Neuronal stem cell (in vitro differentiated cells): Measurements from ENCODE around the gene PTPN14.

Experiments used
- DNase-seq: peaks from one replicate; pipeline ENCODE4 v3.0.0-alpha.2; 2013; ENCODE audit warnings: low spot score
- H2AFZ ChIP-seq: one replicate; pipeline ENCODE4 v1.6.1; 2013; ENCODE audit warnings: mild to moderate bottlenecking, low read length, inconsistent platforms
- H2AK5ac ChIP-seq: 2 replicates; pipeline ENCODE4 v1.6.1; 2013; ENCODE audit warnings: low read depth, mild to moderate bottlenecking, inconsistent platforms, low read length, moderate library complexity, mixed read lengths
- H2BK120ac ChIP-seq: 2 replicates; pipeline ENCODE4 v1.6.1; 2013; ENCODE audit warnings: low read depth, mild to moderate bottlenecking, inconsistent platforms, low read length, moderate library complexity, mixed read lengths
- H2BK12ac ChIP-seq: one replicate; pipeline ENCODE4 v1.6.1; 2013; ENCODE audit warnings: low read length, inconsistent platforms
- H2BK15ac ChIP-seq: 2 replicates; pipeline ENCODE4 v1.6.1; 2013; ENCODE audit warnings: mild to moderate bottlenecking, low read length, inconsistent platforms, mixed read lengths
- H2BK5ac ChIP-seq: one replicate; pipeline ENCODE4 v1.6.1; 2013; ENCODE audit warnings: inconsistent platforms, mild to moderate bottlenecking, low read length, moderate library complexity
- H3K14ac ChIP-seq: one replicate; pipeline ENCODE4 v1.6.1; 2013; ENCODE audit warnings: low read length, inconsistent platforms
- H3K18ac ChIP-seq: 2 replicates; pipeline ENCODE4 v1.6.1; 2013; ENCODE audit warnings: low read length, inconsistent platforms
- H3K23ac ChIP-seq: 2 replicates; pipeline ENCODE4 v1.6.1; 2013; ENCODE audit warnings: low read depth, mild to moderate bottlenecking, mixed read lengths, low read length, inconsistent platforms; ENCODE audit not compliant: poor library complexity
- H3K27ac ChIP-seq: replicated peaks from 3 replicates; pipeline ENCODE4 v1.5.1; 2013; ENCODE audit warnings: low read length, inconsistent platforms
- H3K27me3 ChIP-seq, 3 experiments: 2 replicates each; pipeline ENCODE4 v1.6.1; 2013; ENCODE audit warnings: low read length in 3 of 3, mild to moderate bottlenecking in 2 of 3, inconsistent platforms in 1 of 3, low read depth in 1 of 3, mixed read lengths in 1 of 3, moderate library complexity in 1 of 3; ENCODE audit not compliant: control insufficient read depth in 3 of 3, insufficient read depth in 3 of 3
- H3K36me3 ChIP-seq, 2 donors: replicated peaks in 1 of 2; 2 replicates each; pipeline ENCODE4 v1.6.1; 2013; ENCODE audit warnings: low read length in 2 of 2; ENCODE audit not compliant: control insufficient read depth in 2 of 2, insufficient read depth in 2 of 2
- H3K4ac ChIP-seq: 2 replicates; pipeline ENCODE4 v1.6.1; 2013; ENCODE audit warnings: inconsistent platforms, mild to moderate bottlenecking, low read length, moderate library complexity
- H3K4me1 ChIP-seq, 2 donors: 1 replicate in 1 of 2; 2 replicates in 1 of 2; pipeline ENCODE4 v1.6.1; 2013; ENCODE audit warnings: low read length in 2 of 2, low read depth in 1 of 2; ENCODE audit not compliant: control insufficient read depth in 2 of 2, insufficient read depth in 1 of 2
- H3K4me2 ChIP-seq: one replicate; pipeline ENCODE4 v1.6.1; 2013; ENCODE audit warnings: mild to moderate bottlenecking, low read length, inconsistent platforms; ENCODE audit not compliant: insufficient read depth, poor library complexity, severe bottlenecking
- H3K4me3 ChIP-seq, 2 donors: 2 replicates each; pipeline ENCODE4 v1.5.1; 2013; ENCODE audit warnings: low read length in 2 of 2, mild to moderate bottlenecking in 2 of 2, inconsistent platforms in 1 of 2, moderate library complexity in 1 of 2
- H3K79me1 ChIP-seq: one replicate; pipeline ENCODE4 v1.6.1; 2013; ENCODE audit warnings: low read depth, mild to moderate bottlenecking, inconsistent platforms, low read length, moderate library complexity
- H3K9ac ChIP-seq: one replicate; pipeline ENCODE4 v1.6.1; 2013; ENCODE audit warnings: mild to moderate bottlenecking, low read depth, low read length, inconsistent platforms; ENCODE audit not compliant: poor library complexity
- H3K9me3 ChIP-seq, 2 donors: replicated peaks in 1 of 2; 2 replicates each; pipeline versions ENCODE3 to v1.6.1; 2013; ENCODE audit warnings: low read length in 2 of 2, mild to moderate bottlenecking in 2 of 2, inconsistent platforms in 1 of 2, low read depth in 1 of 2, mixed read lengths in 1 of 2, moderate library complexity in 1 of 2; ENCODE audit not compliant: control insufficient read depth in 2 of 2, insufficient read depth in 1 of 2
- H4K8ac ChIP-seq: one replicate; pipeline ENCODE4 v1.6.1; 2013; ENCODE audit warnings: low read depth, mild to moderate bottlenecking, inconsistent platforms, low read length, moderate library complexity
- H4K91ac ChIP-seq: one replicate; pipeline ENCODE4 v1.6.1; 2013; ENCODE audit warnings: low read length, low read depth, mild to moderate bottlenecking, inconsistent platforms; ENCODE audit not compliant: poor library complexity
- WGBS, 2 donors: extraction: QIAGEN DNeasy Blood & Tissue Kit; methylation state at CpG; one replicate each; pipeline ENCODE4 v1.1.7; 2013; ENCODE audit warnings: missing lambda C conversion rate in 2 of 2, mixed read lengths in 1 of 2; ENCODE audit not compliant: insufficient read length in 2 of 2, insufficient replicate concordance in 1 of 2; ENCODE audit errors: extremely low coverage in 2 of 2; 5-methylcytosine and 5-hydroxymethylcytosine counted together

PTPN14 gene

DNA sequence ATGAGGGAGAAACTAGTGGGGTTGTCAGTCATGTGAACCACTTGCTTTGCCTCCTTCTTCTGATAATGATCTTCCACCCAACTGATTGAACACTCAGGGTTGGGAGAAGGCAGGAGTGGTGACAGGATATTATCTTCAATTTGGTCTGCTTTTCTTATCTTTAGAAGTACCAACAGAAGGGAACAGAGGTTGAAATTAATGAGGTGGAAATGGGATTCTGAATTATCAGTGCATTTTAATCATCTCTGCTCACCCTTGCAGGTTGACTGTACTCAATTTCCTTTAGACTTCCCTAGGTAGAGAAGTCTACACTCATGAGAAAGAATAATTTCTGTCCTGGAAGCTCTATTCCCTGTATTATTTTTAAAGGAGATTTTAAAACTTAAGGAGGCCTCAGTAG, 19.9 kb upstream of the PTPN14 start:
- no peak for DNase-seq
- Histone ChIP-seq H3K23ac (no peak overlapping the region), H3K27ac (no peak overlapping the region), H3K36me3 (no peaks in the 10 kb centered on the region), H3K18ac (no peak overlapping the region), H3K4me1 (peaks cover 0 to 2% of the 10 kb centered on the region in 2 donors), H3K14ac (no peak overlapping the region), H2BK15ac (no peak overlapping the region), H2BK120ac (no peak overlapping the region), H4K8ac (no peak overlapping the region), H4K91ac (no peak overlapping the region), H3K27me3 (no peaks in the 10 kb centered on the region), H2BK5ac (no peak overlapping the region), H2BK12ac (no peak overlapping the region), H3K4ac (no peak overlapping the region), H3K79me1 (no peaks in the 10 kb centered on the region), H3K4me3 (no peak overlapping the region), H3K9ac (no peak overlapping the region), H3K9me3 (peaks cover 5 to 7% of the 10 kb centered on the region in 2 donors), H2AFZ (no peak overlapping the region), H3K4me2 (no peak overlapping the region), H2AK5ac (no peak overlapping the region)

DNA sequence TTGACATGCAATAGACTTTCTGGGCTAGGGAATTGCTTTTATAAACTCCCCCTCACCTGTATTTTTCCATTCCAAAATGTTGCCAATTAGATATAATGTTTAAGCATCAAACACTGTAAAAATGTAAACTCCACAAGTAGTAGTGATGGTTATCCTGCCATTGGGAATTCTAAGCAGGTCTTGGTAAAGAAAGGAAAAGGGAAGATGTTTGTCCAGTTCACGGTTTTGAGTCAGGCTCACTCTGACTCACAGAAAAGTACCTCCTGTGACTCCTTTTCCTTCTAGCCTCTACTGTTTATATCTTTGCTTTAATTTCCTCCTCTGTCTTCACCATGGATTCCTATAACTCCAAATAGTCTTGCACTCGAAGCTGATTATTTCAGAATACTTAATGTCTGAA, 19.0 kb upstream of the PTPN14 start:
- peaks cover 0 to 2% of the 10 kb centered on the region in 2 donors for H3K4me1 ChIP-seq
- no peak overlapping the region for H4K91ac ChIP-seq
- no peak overlapping the region for H3K18ac ChIP-seq
- H2AFZ ChIP-seq, result no peak overlapping the region
- H3K9ac ChIP-seq, result no peak overlapping the region
- H2BK120ac ChIP-seq, result no peak overlapping the region
- no peak overlapping the region for H4K8ac ChIP-seq
- DNase-seq, result no peak
- no peak overlapping the region for H2AK5ac ChIP-seq
- H3K79me1 ChIP-seq, result no peaks in the 10 kb centered on the region
- no peaks in the 10 kb centered on the region for H3K27me3 ChIP-seq
- H3K14ac ChIP-seq, result no peak overlapping the region
- no peak overlapping the region for H3K4me2 ChIP-seq
- H3K9me3 ChIP-seq, result peaks cover 0 to 2% of the 10 kb centered on the region in 2 donors
- H3K36me3 ChIP-seq, result no peaks in the 10 kb centered on the region
- no peak overlapping the region for H3K23ac ChIP-seq
- H2BK5ac ChIP-seq, result no peak overlapping the region
- H3K4me3 ChIP-seq, result no peak overlapping the region
- WGBS, 2 donors, result no CpG with 5 or more reads among the region's 2 CpGs
- no peak overlapping the region for H2BK15ac ChIP-seq
- no peak overlapping the region for H3K27ac ChIP-seq
- H3K4ac ChIP-seq, result no peak overlapping the region
- H2BK12ac ChIP-seq, result no peak overlapping the region

DNA sequence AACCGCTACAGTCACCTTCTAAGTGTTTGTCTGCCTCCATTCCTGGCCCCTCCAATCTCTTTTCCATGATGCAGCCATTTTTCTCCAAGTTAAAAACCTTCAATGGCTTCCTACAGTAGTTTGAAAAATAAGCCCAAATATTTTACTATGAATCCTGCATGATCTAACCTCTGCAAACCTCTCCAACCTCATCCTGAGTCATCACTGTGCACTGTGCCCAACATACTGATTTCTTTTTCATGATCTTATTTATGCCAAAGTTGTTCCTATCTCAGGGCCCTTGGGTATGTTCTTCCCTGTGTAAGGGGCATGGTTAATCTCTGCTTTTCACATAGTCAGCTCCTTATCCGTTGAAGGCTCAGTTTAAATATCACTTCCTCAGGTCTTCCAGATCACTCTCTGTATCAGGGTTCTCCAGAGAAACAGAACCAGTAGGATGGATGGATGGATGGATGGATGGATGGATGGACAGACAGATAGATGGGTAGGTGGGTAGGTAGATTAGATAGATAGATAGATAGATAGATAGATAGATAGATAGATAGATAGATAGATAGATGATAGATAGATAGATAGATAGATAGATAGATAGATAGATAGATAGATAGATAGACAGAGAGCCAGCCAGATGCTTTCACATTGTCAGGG, 18.1 kb upstream of the PTPN14 start:
- Histone ChIP-seq H3K4me3 (no peak overlapping the region), H3K9ac (no peak overlapping the region), H3K27me3 (no peaks in the 10 kb centered on the region), H3K36me3 (no peaks in the 10 kb centered on the region), H3K79me1 (no peaks in the 10 kb centered on the region), H3K4me2 (no peak overlapping the region), H3K4ac (no peak overlapping the region), H3K27ac (no peak overlapping the region), H2BK12ac (no peak overlapping the region), H3K9me3 (no peaks in the 10 kb centered on the region), H3K18ac (no peak overlapping the region), H3K23ac (no peak overlapping the region), H2AK5ac (no peak overlapping the region), H2BK15ac (no peak overlapping the region), H4K8ac (no peak overlapping the region), H3K14ac (no peak overlapping the region), H3K4me1 (peaks cover 0 to 2% of the 10 kb centered on the region in 2 donors), H2BK5ac (no peak overlapping the region), H2BK120ac (no peak overlapping the region), H2AFZ (no peak overlapping the region), H4K91ac (no peak overlapping the region)
- no peak for DNase-seq
- whole genome bisulfite sequencing, 2 donors, result no CpG with 5 or more reads among the region's 2 CpGs

DNA sequence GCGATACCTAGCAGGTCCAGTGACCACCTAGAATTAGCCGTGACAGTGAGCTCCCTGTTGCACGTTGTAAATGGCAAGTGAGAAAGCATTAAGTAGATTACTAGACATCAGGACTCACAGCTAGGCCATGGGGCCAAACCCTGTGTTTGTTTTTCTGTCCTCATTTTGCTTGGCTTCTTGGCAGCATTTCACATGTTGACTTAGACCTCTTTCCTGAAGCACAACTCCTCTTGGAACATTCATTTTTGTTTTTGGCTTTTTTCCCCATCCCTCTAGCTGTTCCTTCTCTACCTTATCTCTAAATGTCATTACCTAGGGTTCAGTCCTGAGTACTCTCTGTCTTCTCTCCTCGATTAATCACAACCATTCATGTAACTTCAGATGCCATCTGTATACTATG, 16.9 kb upstream of the PTPN14 start:
- H3K27me3 ChIP-seq, result no peaks in the 10 kb centered on the region

More for the DNA sequence above, 16.9 kb upstream of the PTPN14 start:
- Histone ChIP-seq H3K36me3 (no peaks in the 10 kb centered on the region), H2BK5ac (no peak overlapping the region), H4K91ac (no peak overlapping the region), H3K23ac (no peak overlapping the region), H2BK15ac (no peak overlapping the region), H2BK12ac (no peak overlapping the region), H3K14ac (no peak overlapping the region), H2BK120ac (no peak overlapping the region), H3K18ac (no peak overlapping the region), H3K4ac (no peak overlapping the region), H3K79me1 (no peaks in the 10 kb centered on the region), H3K9ac (no peak overlapping the region), H3K9me3 (no peaks in the 10 kb centered on the region), H3K4me1 (peaks cover 0 to 2% of the 10 kb centered on the region in 2 donors), H2AFZ (no peak overlapping the region), H3K4me3 (no peak overlapping the region), H2AK5ac (no peak overlapping the region), H3K4me2 (no peak overlapping the region), H4K8ac (no peak overlapping the region), H3K27ac (no peak overlapping the region)
- WGBS, 2 donors, result no CpG with 5 or more reads among the region's 4 CpGs
- DNase-seq, result no peak
